ENCODE results near the gene CWH43.
"Not testable (repeated sequence)": the region's sequence is repeated elsewhere in the genome, so short reads cannot be mapped to it uniquely, and the experiment has no call there.

The CWH43 gene

GRCh38 chr4:49058306-49058705, 72.2 kb downstream of the CWH43 start:
- Histone ChIP-seq H3K27ac (ENCODE audit: low read length) (no peak overlapping the region), H3K4me1 (ENCODE audit: low read length) (no peaks in the 10 kb centered on the region), H3K79me2 (ENCODE audit: low read length) (no peaks in the 10 kb centered on the region), H3K4me3 (ENCODE audit: low read length) (no peak overlapping the region), H3K9ac (ENCODE audit: low read length) (no peak overlapping the region), H3K4me2 (ENCODE audit: low read depth, low read length) (no peak overlapping the region), H3F3A (ENCODE audit: insufficient read depth, low read length) (no peaks in the 10 kb centered on the region), H4K20me1 (ENCODE audit: insufficient read depth, low read length) (no peaks in the 10 kb centered on the region), H2AFZ (ENCODE audit: low read length) (no peak overlapping the region), H3K27me3 (replicated peaks; ENCODE audit: insufficient read depth, low read length) (no peaks in the 10 kb centered on the region), H3K36me3 (replicated peaks; ENCODE audit: insufficient read depth, low read length) (no peaks in the 10 kb centered on the region), H3K9me2 (replicated peaks; ENCODE audit: insufficient read depth, low read length) (0 out of 2 replicates have a peak, but pooled peaks cover 3% of the 10 kb centered on the region), H3K9me3 (replicated peaks; ENCODE audit: insufficient read depth, low read length) (no peaks in the 10 kb centered on the region; the same call in 1 of the 2 replicates)
- TF ChIP-seq EZH2phosphoT487 (IDR thresholded peaks at IDR 0.05; ENCODE audit: low read length) (no peak), EZH2 (optimal IDR thresholded peaks at IDR 0.05; ENCODE audit: low read depth, low read length) (no peak), CTCF (IDR thresholded peaks at IDR 0.05; ENCODE audit: low read length) (no peak)
- DNase-seq: no peak

GRCh38 chr4:49063670-49064069, 77.6 kb downstream of the CWH43 start:
- H3K9me3 ChIP-seq (replicated peaks; ENCODE audit: insufficient read depth, low read length): no peaks in the 10 kb centered on the region
- no peak overlapping the region for H3K27ac ChIP-seq (ENCODE audit: low read length)
- no peaks in the 10 kb centered on the region for H3F3A ChIP-seq (ENCODE audit: insufficient read depth, low read length)
- H3K27me3 ChIP-seq (replicated peaks; ENCODE audit: insufficient read depth, low read length): no peaks in the 10 kb centered on the region
- H3K4me1 ChIP-seq (ENCODE audit: low read length): no peaks in the 10 kb centered on the region
- no peaks in the 10 kb centered on the region for H3K36me3 ChIP-seq (replicated peaks; ENCODE audit: insufficient read depth, low read length)
- no peaks in the 10 kb centered on the region for H3K79me2 ChIP-seq (ENCODE audit: low read length)
- DNase-seq: no peak
- H3K9me2 ChIP-seq (replicated peaks; ENCODE audit: insufficient read depth, low read length): 0 out of 2 replicates have a peak, but pooled peaks cover 3% of the 10 kb centered on the region
- no peak overlapping the region for H2AFZ ChIP-seq (ENCODE audit: low read length)
- TF ChIP-seq CTCF (IDR thresholded peaks at IDR 0.05; ENCODE audit: low read length) (no peak), EZH2phosphoT487 (IDR thresholded peaks at IDR 0.05; ENCODE audit: low read length) (no peak), EZH2 (optimal IDR thresholded peaks at IDR 0.05; ENCODE audit: low read depth, low read length) (no peak)
- no peak overlapping the region for H3K9ac ChIP-seq (ENCODE audit: low read length)
- no peak overlapping the region for H3K4me3 ChIP-seq (ENCODE audit: low read length)
- H3K4me2 ChIP-seq (ENCODE audit: low read depth, low read length): no peak overlapping the region
- no peaks in the 10 kb centered on the region for H4K20me1 ChIP-seq (ENCODE audit: insufficient read depth, low read length)

- not testable (repeated sequence) for H3K27ac ChIP-seq (ENCODE audit: low read length); H3K36me3 ChIP-seq (replicated peaks; ENCODE audit: insufficient read depth, low read length); DNase-seq; H3K9ac ChIP-seq (ENCODE audit: low read length); H3K9me3 ChIP-seq (replicated peaks; ENCODE audit: insufficient read depth, low read length); H3K9me2 ChIP-seq (replicated peaks; ENCODE audit: insufficient read depth, low read length); H3F3A ChIP-seq (ENCODE audit: insufficient read depth, low read length); H3K27me3 ChIP-seq (replicated peaks; ENCODE audit: insufficient read depth, low read length); H4K20me1 ChIP-seq (ENCODE audit: insufficient read depth, low read length); H3K4me1 ChIP-seq (ENCODE audit: low read length); H2AFZ ChIP-seq (ENCODE audit: low read length); H3K4me3 ChIP-seq (ENCODE audit: low read length); H3K79me2 ChIP-seq (ENCODE audit: low read length); H3K4me2 ChIP-seq (ENCODE audit: low read depth, low read length)
Observed at GRCh38 chr4:49072196-49072595, 86.1 kb downstream of the CWH43 start.

GRCh38 chr4:49091883-49092282, 105.8 kb downstream of the CWH43 start:
- H3K9me3 ChIP-seq (replicated peaks; ENCODE audit: insufficient read depth, low read length): not testable (repeated sequence)

GRCh38 chr4:49092608-49093135, 106.6 kb downstream of the CWH43 start:
- not testable (repeated sequence) for H3K27ac ChIP-seq (ENCODE audit: low read length); H3K79me2 ChIP-seq (ENCODE audit: low read length); H3F3A ChIP-seq (ENCODE audit: insufficient read depth, low read length); H3K27me3 ChIP-seq (replicated peaks; ENCODE audit: insufficient read depth, low read length); H3K9me2 ChIP-seq (replicated peaks; ENCODE audit: insufficient read depth, low read length); H3K4me3 ChIP-seq (ENCODE audit: low read length); H2AFZ ChIP-seq (ENCODE audit: low read length); H3K36me3 ChIP-seq (replicated peaks; ENCODE audit: insufficient read depth, low read length); H4K20me1 ChIP-seq (ENCODE audit: insufficient read depth, low read length); H3K4me2 ChIP-seq (ENCODE audit: low read depth, low read length); H3K9me3 ChIP-seq (replicated peaks; ENCODE audit: insufficient read depth, low read length); H3K4me1 ChIP-seq (ENCODE audit: low read length); H3K9ac ChIP-seq (ENCODE audit: low read length); DNase-seq

More at GRCh38 chr4:49091883-49092282, 105.8 kb downstream of the CWH43 start:
- H3K79me2 ChIP-seq (ENCODE audit: low read length); H2AFZ ChIP-seq (ENCODE audit: low read length); H3F3A ChIP-seq (ENCODE audit: insufficient read depth, low read length); H3K9me2 ChIP-seq (replicated peaks; ENCODE audit: insufficient read depth, low read length); H4K20me1 ChIP-seq (ENCODE audit: insufficient read depth, low read length); H3K36me3 ChIP-seq (replicated peaks; ENCODE audit: insufficient read depth, low read length); H3K27me3 ChIP-seq (replicated peaks; ENCODE audit: insufficient read depth, low read length); H3K9ac ChIP-seq (ENCODE audit: low read length); H3K27ac ChIP-seq (ENCODE audit: low read length); DNase-seq; H3K4me1 ChIP-seq (ENCODE audit: low read length); H3K4me3 ChIP-seq (ENCODE audit: low read length); H3K4me2 ChIP-seq (ENCODE audit: low read depth, low read length): not testable (repeated sequence)

- H3K27me3 ChIP-seq (replicated peaks; ENCODE audit: insufficient read depth, low read length); H3K79me2 ChIP-seq (ENCODE audit: low read length); H3K9me2 ChIP-seq (replicated peaks; ENCODE audit: insufficient read depth, low read length); H3K4me2 ChIP-seq (ENCODE audit: low read depth, low read length); H3K9me3 ChIP-seq (replicated peaks; ENCODE audit: insufficient read depth, low read length); H4K20me1 ChIP-seq (ENCODE audit: insufficient read depth, low read length); H3K27ac ChIP-seq (ENCODE audit: low read length); H2AFZ ChIP-seq (ENCODE audit: low read length); H3K4me1 ChIP-seq (ENCODE audit: low read length); DNase-seq; H3K9ac ChIP-seq (ENCODE audit: low read length); H3K36me3 ChIP-seq (replicated peaks; ENCODE audit: insufficient read depth, low read length); H3K4me3 ChIP-seq (ENCODE audit: low read length); H3F3A ChIP-seq (ENCODE audit: insufficient read depth, low read length): not testable (repeated sequence)
Observed at GRCh38 chr4:49096215-49096614, 110.1 kb downstream of the CWH43 start.

Measured in MM.1S (cell line).